IPS-NIHi11 (cell line): ENCODE results near the gene UGT3A1.
"Not testable (repeated sequence)": the region's sequence is repeated elsewhere in the genome, so short reads cannot be mapped to it uniquely, and the experiment has no call there.

Experiments used
- DNase-seq: peaks from one replicate; pipeline ENCODE4 v3.0.0; 2012; ENCODE audit warnings: mixed read lengths, low spot score

Gene UGT3A1, protein sequence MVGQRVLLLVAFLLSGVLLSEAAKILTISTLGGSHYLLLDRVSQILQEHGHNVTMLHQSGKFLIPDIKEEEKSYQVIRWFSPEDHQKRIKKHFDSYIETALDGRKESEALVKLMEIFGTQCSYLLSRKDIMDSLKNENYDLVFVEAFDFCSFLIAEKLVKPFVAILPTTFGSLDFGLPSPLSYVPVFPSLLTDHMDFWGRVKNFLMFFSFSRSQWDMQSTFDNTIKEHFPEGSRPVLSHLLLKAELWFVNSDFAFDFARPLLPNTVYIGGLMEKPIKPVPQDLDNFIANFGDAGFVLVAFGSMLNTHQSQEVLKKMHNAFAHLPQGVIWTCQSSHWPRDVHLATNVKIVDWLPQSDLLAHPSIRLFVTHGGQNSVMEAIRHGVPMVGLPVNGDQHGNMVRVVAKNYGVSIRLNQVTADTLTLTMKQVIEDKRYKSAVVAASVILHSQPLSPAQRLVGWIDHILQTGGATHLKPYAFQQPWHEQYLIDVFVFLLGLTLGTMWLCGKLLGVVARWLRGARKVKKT

GRCh38 chr5:35990941-35991611 lies at the start of gene UGT3A1:
Gene UGT3A1, minus strand, starts transcription at chr5:35991390. Its CDS starts 150 bp downstream, at chr5:35991240.
- peak; percentile 71 for DNase-seq

DNA sequence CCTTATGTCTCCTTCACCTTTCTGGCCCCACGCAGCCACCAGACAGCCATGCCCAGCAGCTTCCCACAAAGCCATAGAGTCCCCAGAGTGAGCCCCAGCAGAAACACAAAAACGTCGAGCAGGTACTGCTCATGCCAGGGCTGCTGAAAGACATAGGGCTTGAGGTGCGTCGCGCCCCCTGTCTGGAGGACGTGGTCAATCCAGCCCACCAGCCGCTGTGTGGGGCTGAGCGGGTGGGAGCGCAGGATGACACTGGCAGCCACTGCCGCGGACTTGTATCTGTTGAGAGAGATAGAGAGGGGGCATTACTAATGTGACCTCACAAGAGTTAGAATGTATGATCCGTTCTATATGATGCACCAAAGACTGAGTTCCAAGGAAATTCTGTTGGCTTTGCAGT lies 44.5 kb upstream of the UGT3A1 start:
- DNase-seq = no peak

DNA sequence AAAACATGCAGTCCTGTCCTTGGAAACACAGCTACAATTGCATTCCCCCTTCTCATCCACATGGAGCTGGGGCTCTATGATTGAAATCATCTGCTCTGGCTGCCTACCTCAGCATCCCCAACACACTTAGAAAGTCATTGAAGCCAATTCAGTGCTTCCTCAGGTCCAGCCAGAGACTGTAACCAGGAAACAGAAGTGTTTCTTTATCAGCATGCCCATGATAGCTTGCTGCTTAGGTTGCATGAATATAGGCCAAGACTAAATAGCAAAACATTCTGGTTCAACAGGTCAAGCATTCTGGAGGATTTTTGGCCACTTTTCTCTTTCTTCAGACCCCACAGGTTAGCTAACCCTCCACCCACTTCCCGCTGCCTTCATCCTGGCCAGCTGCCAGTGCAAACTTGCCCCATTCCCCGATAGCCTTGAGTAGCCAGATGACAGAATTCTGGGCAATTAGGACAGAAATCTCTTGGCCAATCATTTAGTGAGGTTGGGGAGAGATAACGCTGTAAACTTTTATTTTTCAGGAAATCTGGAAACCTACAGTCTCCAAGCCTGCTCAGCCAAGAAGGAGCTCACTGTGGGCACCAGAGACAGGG lies 43.4 kb upstream of the UGT3A1 start:
- DNase-seq = not testable (repeated sequence)

GRCh38 chr5:36033486-36033885 lies 42.3 kb upstream of the UGT3A1 start:
- no peak for DNase-seq

- DNase-seq = no peak
Measured at GRCh38 chr5:36033047-36033446, 41.9 kb upstream of the UGT3A1 start.

DNA sequence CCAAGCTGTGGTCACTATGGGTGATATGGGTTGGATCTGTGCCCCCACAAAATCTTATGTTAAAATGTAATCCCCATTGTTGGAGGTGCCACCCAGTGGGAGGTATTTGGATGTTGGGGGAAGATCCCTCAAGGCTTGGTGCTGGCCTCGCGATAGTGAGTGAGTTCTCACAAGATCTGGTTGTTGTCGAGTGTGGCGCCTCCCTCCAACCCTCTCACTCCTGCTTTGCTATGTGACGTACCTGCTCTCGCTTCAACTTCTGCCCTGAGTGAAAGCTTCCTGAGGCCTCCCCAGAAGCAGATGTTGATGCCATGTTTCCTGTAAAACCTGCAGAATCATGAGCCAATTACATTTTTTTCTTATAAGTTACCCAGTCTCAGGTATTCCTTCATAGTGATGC lies 40.0 kb upstream of the UGT3A1 start:
- no peak for DNase-seq

- no peak for DNase-seq
Measured at GRCh38 chr5:36029914-36030313, 38.7 kb upstream of the UGT3A1 start.

GRCh38 chr5:36028816-36029465 lies 37.8 kb upstream of the UGT3A1 start:
- no peak for DNase-seq

GRCh38 chr5:36027711-36028110 lies 36.5 kb upstream of the UGT3A1 start:
- no peak for DNase-seq

- DNase-seq = no peak
Measured at GRCh38 chr5:36026706-36027465, 35.7 kb upstream of the UGT3A1 start.

DNA sequence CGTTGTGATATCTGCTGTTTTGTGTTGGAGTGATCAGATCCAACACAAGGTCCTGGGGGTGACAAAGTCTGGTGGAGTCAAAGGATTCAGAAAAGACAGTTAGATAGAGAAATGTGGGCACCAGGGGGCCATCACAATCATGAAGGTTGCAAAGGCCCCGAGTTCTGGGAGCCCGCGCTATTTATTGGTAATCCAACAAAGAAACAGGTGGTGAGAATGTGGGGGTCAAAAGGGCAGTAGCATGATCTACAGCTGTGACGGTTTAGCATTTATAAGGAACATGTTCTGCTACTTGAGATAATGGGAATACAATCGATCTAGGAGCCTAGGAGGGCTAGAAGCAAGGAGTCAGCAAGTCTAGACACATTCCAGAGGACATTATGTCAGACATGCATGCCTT lies 31.1 kb upstream of the UGT3A1 start:
- not testable (repeated sequence) for DNase-seq

DNA sequence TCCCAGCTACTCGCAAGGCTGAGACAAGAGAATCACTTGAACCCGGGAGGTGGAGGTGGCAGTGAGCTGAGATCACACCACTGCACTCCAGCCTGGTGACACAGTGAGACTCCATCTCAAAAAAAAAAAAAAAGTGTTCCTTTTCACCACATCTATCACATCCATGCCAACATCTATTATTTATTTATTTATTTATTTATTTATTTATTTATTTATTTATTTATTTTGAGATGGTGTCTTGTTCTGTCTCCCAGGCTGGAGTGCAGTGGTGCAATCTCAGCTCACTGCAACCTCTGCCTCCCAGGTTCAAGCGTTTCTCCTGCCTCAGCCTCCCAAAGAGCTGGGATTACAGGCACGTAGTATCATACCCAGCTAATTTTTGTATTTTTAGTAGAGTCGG lies 28.4 kb upstream of the UGT3A1 start:
- DNase-seq = not testable (repeated sequence)

- DNase-seq = no peak
Measured at GRCh38 chr5:36017622-36018021, 26.4 kb upstream of the UGT3A1 start.

DNA sequence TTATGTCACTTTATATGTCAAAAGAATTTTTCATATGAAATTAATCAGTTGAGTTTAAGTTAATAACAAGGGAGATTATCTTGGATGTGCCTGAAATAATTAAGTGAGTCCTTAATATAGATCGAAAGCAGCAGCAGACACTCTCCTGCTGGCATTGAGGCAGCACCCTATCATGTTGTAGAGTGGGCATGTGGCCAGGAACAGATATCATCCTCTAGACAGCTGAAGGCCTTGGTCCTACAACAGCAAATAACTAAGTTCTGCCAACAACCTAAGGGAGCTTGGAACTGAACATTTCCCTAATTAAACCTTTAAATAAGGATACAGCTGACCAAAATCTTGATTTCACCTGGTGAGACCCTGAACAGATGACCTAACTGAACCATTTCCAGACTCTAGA lies 25.8 kb upstream of the UGT3A1 start:
- no peak for DNase-seq

DNA sequence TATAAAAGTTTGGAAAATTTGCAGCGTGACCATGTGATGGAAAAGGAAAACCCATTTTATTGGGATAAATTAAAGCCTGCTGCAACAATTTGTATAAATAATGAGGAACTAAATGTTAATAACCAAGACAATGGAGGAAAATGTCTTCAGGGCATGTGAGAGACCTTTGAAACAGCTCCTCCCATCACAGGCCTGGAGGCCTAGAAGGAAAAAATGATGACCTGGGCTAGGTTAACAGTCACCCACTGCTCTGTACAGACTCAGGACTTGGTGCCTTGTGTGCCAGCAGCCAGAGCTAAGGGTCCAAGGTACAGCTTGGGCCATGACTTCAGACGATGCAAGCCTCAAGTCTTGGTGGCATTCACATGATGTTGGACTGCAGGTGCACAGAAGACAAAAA lies 22.0 kb upstream of the UGT3A1 start:
- no peak for DNase-seq

- no peak for DNase-seq
Measured at GRCh38 chr5:36009698-36010097, 18.5 kb upstream of the UGT3A1 start.

- DNase-seq = no peak
Measured at GRCh38 chr5:36007366-36007765, 16.2 kb upstream of the UGT3A1 start.

DNA sequence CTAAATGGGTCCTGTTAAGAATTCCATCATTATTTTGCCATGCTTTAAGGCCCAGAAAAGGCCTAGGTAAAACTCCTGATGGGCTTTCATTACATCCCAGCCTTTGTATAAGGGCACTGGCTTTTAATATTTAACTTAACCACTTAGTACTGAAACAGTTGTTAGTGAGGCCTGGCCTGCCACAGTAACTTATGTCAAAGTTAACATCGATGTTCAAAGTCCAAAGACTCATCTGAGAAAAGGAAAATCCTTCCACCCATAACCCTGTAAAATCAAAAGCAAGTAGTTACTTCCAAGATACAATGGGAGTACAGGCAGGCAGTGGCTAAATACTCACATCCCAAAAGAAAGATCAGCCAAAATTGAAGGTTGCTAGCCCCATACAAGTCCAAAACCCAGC lies 15.0 kb upstream of the UGT3A1 start:
- no peak for DNase-seq

DNA sequence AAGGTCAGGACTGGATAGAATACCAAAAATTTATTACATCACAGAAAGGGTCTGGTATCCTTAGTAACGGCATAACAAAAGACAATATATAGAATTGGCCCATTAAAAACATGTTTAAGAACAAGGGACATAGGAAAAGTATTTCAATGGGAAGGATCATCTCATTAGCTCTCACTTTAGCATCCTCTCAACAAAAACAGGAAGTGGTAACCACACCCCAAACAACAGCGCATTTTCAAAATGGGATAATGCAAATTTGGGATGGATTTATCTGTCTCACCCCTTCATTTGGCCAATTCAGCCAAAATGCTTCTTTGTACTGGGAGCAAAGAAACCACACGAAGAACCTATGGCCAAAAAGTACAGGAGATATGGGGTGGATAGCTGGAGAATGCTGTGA lies 9.8 kb upstream of the UGT3A1 start:
- no peak for DNase-seq

GRCh38 chr5:35999547-35999946 lies 8.4 kb upstream of the UGT3A1 start:
- no peak for DNase-seq

DNA sequence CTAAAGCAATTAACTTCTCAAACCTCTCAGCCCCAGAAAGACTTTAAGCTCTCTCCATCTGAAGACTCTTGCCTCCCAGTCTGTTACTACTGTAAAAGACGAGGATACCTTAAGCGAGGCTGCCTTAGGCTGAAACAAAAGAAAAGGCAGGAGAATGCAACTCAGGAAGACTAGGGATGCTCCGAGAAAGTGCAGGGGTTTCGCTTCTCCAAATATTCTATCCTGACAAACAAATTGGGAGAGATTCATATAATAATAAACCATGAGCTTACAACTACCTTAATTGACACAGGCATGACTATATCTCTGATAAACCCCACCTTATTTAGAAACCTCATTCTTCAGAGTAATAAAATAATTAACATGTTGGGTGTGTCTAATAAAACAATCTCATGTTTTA lies 4.9 kb upstream of the UGT3A1 start:
- no peak for DNase-seq

DNA sequence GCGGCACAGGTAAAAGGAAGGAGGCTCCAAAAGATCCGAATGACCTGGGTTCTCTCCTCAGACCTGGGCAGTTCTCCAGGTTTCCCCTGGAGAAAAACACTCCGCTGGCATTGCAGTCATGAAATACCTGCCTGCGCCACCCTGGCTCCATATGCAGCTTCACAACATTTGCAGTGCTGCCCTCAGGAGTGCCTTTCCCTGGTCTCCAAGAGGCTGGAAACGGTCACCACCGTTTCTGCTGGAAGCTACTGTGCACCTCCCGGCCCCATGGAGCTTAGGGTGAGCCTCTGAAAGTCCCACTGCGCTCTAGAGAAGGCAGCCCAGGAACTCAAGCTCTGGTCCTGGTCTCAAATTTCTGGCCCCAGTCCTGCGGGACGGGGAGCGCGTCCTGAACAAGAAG lies 670 bp downstream of the UGT3A1 start:
- no peak for DNase-seq
